Left renal cortex interstitium (tissue), 4 donors: ENCODE measurements around the gene FER1L5. TPM values are rescaled to one million over a fixed set of nuclear protein-coding genes. Genes with fewer than 3 reads are reported as not detected.

Source experiments
- DNase-seq, 4 donors: peaks; one replicate each; pipeline ENCODE4 v3.0.0-alpha.2; 2013; ENCODE audit warnings: low read depth in 4 of 4, low spot score in 2 of 4, missing footprints in 1 of 4
- polyA plus RNA-seq, 4 donors: library from polyadenylated mRNA; unstranded; fragments of 120-200 nt; gene quantifications; one replicate each; pipeline ENCODE4 v1.2.1, GENCODE V29; 2013; ENCODE audit not compliant: insufficient read length in 4 of 4

FER1L5 gene
- polyA plus RNA-seq, 4 donors: 0.59 to 2.7 (median 1.5) TPM

- DNase-seq: no peak
Observed at GRCh38 chr2:96693286-96694200, 51.0 kb downstream of the FER1L5 start.

- DNase-seq: no peak
Observed at GRCh38 chr2:96694279-96694678, 51.7 kb downstream of the FER1L5 start.

GRCh38 chr2:96694816-96695455 is 52.4 kb downstream of the FER1L5 start:
- DNase-seq: no peak

GRCh38 chr2:96695602-96696001 is 53.0 kb downstream of the FER1L5 start:
- no peak for DNase-seq

- no peak for DNase-seq
Observed at GRCh38 chr2:96697476-96697875, 54.9 kb downstream of the FER1L5 start.

- no peak for DNase-seq
Observed at GRCh38 chr2:96698221-96698861, 55.8 kb downstream of the FER1L5 start.

GRCh38 chr2:96699021-96699420 is 56.5 kb downstream of the FER1L5 start:
- DNase-seq: no peak

GRCh38 chr2:96699621-96700020 is 57.1 kb downstream of the FER1L5 start:
- DNase-seq: no peak

GRCh38 chr2:96700086-96700485 is 57.5 kb downstream of the FER1L5 start:
- no peak for DNase-seq

GRCh38 chr2:96701636-96702035 is 59.1 kb downstream of the FER1L5 start:
- no peak for DNase-seq

- no peak for DNase-seq
Observed at GRCh38 chr2:96702098-96702785, 59.7 kb downstream of the FER1L5 start.

GRCh38 chr2:96703021-96703751 is 60.6 kb downstream of the FER1L5 start:
- DNase-seq: no peak

GRCh38 chr2:96710985-96711384 is 68.4 kb downstream of the FER1L5 start:
- no peak for DNase-seq

- DNase-seq: no peak
Observed at GRCh38 chr2:96715658-96716057, 73.1 kb downstream of the FER1L5 start.

GRCh38 chr2:96716388-96716787 is 73.8 kb downstream of the FER1L5 start:
- no peak for DNase-seq

GRCh38 chr2:96726131-96726530 is 83.6 kb downstream of the FER1L5 start:
- no peak for DNase-seq

- DNase-seq: no peak
Observed at GRCh38 chr2:96727431-96727830, 84.9 kb downstream of the FER1L5 start.

- no peak for DNase-seq
Observed at GRCh38 chr2:96729748-96730147, 87.2 kb downstream of the FER1L5 start.

- DNase-seq: no peak
Observed at GRCh38 chr2:96730212-96730611, 87.6 kb downstream of the FER1L5 start.

GRCh38 chr2:96733931-96734330 is 91.4 kb downstream of the FER1L5 start:
- DNase-seq: no peak
